Measurements from ENCODE around the gene HECTD4.

GRCh38 chr12:112190231-112191025, 191.8 kb downstream of the HECTD4 start:
- TF ChIP-seq POLR2A (IDR thresholded peaks at IDR 0.05; ENCODE audit: low read length) (no peak), GATA1 (IDR thresholded peaks at IDR 0.05; ENCODE audit: low read depth, low read length) (no peak)

Measured in erythroblast (primary cell).